ENCODE results near the gene APOBEC3H.
"Not testable (repeated sequence)": the region's sequence is repeated elsewhere in the genome, so short reads cannot be mapped to it uniquely, and the experiment has no call there.

Gene APOBEC3H

DNA sequence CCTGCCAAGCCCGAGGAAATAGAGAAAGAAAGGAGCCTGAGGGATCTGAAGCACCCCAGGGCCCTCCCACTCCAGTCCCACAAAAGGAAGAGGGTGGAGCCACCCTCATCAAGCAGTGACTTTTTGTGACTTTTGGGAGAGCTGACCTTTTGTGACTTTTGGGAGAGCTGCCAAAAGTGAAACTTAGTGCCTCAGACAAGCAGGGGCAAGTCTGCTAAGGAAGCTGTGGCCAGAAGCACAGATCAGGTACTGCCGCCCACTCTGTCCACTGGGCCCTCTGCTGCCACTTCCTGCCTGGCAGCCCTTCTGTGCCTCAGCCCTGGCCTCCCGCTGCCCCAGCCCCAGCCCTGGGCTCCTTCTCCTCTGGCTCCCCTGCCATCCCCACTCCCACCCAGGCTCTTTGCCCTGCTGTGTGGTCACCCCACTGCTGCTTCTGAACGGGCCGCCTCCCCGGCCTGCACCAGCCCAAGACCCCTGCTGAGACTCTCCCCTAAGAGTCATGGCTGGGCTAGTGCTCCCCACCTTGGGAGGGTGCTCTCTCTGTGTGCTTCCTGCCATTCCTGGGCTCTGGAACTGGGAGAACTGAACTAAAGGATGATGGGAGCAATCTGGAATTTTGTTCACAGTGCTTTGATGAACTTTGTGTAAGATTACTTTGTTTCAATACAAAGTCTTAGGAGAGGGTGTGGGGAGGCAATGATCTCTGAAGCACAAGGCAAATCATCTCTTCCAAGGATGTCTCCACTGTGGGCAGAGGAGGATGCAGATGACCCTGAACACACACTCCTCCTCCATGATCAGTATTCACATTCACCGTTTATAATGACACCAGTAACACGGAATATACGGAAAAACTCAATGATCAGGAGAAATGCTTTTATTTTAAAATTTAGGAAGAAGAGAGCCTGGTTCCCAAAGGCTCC, at the start of gene APOBEC3H:
Gene APOBEC3H (plus strand): TSS at position 147 of the 923 bp plus-strand sequence. CDS start 3,035 bp downstream, outside the sequence.
- TF ChIP-seq, protein P1, sequence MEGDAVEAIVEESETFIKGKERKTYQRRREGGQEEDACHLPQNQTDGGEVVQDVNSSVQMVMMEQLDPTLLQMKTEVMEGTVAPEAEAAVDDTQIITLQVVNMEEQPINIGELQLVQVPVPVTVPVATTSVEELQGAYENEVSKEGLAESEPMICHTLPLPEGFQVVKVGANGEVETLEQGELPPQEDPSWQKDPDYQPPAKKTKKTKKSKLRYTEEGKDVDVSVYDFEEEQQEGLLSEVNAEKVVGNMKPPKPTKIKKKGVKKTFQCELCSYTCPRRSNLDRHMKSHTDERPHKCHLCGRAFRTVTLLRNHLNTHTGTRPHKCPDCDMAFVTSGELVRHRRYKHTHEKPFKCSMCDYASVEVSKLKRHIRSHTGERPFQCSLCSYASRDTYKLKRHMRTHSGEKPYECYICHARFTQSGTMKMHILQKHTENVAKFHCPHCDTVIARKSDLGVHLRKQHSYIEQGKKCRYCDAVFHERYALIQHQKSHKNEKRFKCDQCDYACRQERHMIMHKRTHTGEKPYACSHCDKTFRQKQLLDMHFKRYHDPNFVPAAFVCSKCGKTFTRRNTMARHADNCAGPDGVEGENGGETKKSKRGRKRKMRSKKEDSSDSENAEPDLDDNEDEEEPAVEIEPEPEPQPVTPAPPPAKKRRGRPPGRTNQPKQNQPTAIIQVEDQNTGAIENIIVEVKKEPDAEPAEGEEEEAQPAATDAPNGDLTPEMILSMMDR (IDR thresholded peaks at IDR 0.05; ENCODE audit: low read depth, low read length) = no peak

DNA sequence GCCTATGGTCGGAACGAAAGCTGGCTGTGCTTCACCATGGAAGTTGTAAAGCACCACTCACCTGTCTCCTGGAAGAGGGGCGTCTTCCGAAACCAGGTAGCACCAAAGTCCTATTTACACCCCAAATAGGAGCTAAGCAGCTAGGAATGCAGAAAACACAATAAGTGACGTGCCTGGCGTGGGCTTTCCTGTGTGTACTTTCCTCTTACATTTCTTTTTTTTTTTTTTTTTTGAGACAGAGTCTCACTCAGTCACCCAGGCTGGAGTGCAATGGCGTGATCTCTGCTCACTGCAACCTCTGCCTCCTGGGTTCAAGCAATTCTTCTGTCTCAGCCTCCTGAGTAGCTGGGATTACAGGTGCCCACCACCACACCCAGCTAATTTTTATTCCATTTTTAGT, 47.6 kb upstream of the APOBEC3H start:
- not testable (repeated sequence) for H3K4me3 ChIP-seq (ENCODE audit: low read depth, low read length)

More for the DNA sequence above, at the start of gene APOBEC3H:
- H3K4me3 ChIP-seq (ENCODE audit: low read depth, low read length) = no peak within 1 kb of the TSS

DNA sequence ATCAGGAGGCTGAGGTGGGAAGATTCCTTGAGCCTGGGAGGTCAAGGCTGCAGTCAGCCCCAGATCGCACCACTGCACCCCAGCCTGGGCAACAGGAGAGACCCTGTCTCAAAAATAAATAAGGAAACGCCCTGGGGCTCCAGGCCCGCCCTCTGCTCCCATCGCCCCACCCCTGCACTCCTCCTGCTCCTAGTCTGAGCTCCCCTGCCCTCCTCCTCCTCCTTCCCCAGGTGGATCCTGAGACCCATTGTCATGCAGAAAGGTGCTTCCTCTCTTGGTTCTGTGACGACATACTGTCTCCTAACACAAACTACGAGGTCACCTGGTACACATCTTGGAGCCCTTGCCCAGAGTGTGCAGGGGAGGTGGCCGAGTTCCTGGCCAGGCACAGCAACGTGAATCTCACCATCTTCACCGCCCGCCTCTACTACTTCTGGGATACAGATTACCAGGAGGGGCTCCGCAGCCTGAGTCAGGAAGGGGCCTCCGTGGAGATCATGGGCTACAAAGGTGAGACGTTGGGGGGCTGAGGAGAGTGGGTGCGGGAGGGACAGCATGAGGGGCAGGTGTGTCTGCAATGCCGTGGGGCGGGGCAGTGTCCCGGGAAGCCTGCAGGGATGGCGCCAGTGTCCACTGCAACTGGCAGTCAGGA, 45.1 kb upstream of the APOBEC3H start:
- H3K4me3 ChIP-seq (ENCODE audit: low read depth, low read length) = not testable (repeated sequence)

DNA sequence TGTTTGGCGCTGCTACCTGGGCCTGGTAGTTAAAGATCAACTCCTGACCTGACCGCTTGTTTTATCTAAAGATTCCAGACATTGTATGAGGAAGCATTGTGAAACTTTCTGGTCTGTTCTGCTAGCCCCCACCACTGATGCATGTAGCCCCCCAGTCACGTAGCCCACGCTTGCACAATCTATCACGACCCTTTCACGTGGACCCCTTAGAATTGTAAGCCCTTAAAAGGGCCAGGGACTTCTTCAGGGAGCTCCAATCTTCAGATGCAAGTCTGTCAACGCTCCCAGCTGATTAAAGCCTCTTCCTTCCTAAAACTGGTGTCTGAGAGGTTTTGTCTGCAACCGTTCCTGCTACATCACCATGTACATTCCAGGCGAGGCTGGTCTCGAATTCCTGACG, 41.4 kb upstream of the APOBEC3H start:
- H3K4me3 ChIP-seq (ENCODE audit: low read depth, low read length) = no peak overlapping the region
- TF ChIP-seq, protein P1 (IDR thresholded peaks at IDR 0.05; ENCODE audit: low read depth, low read length) = no peak

DNA sequence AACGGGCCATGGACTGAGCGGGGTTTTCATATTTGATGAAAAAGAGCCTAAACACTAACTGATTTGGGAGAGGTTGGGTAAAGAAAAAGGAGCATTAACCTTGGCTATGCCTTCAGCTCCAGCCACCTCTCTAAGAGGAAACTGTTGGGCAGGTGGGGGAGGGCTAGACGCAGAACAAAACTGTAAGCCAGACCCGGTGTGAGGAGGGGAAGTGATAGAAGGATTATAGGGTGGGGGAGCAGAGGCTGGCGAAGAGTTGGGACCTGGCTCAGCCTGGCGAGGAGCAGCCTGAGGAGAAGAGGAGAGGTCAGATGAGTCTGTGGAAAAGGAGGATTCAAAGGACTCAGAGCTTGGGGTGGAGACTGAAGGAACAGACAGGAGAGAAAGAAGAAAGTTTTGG, 35.8 kb upstream of the APOBEC3H start:
- not testable (repeated sequence) for H3K4me3 ChIP-seq (ENCODE audit: low read depth, low read length)

DNA sequence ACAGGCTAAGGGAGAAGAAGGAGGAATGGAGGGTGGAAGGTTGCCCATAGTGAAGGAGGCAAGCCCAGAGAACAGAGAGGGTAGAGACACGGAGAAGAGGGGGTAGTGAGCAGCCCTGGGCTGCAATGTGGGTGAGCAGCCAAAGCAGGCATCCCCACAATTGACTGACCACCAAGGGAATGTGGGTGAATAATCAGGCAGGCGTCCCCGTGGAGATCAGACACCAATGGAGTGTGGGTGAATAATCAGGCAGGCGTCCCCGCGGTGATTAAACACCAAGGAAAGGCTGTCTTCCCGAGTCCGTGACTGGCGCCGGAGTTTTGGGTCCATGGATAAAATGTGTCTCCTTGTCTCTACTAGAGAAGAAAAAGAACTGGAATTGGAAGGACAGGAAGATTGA, 35.1 kb upstream of the APOBEC3H start:
- H3K4me3 ChIP-seq (ENCODE audit: low read depth, low read length) = not testable (repeated sequence)

DNA sequence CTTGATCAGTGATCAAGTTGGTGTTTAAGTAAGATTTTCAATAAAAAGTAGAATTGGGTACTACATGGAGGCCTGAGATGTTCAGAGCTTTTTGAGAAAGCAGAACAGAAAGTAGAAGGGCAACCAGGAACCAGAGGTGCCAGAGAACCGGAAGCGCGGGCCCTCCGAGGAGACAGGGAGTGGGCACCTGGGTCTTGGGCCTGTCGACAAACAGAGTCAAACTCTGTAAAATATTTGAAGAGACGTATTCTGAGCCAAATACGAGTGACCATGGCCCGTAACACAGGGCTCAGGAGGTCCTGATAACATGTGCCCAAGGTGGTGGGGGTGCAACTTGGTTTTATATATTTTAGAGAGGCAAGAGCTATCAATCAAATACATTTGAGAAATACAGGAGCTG, 33.1 kb upstream of the APOBEC3H start:
- not testable (repeated sequence) for H3K4me3 ChIP-seq (ENCODE audit: low read depth, low read length)

DNA sequence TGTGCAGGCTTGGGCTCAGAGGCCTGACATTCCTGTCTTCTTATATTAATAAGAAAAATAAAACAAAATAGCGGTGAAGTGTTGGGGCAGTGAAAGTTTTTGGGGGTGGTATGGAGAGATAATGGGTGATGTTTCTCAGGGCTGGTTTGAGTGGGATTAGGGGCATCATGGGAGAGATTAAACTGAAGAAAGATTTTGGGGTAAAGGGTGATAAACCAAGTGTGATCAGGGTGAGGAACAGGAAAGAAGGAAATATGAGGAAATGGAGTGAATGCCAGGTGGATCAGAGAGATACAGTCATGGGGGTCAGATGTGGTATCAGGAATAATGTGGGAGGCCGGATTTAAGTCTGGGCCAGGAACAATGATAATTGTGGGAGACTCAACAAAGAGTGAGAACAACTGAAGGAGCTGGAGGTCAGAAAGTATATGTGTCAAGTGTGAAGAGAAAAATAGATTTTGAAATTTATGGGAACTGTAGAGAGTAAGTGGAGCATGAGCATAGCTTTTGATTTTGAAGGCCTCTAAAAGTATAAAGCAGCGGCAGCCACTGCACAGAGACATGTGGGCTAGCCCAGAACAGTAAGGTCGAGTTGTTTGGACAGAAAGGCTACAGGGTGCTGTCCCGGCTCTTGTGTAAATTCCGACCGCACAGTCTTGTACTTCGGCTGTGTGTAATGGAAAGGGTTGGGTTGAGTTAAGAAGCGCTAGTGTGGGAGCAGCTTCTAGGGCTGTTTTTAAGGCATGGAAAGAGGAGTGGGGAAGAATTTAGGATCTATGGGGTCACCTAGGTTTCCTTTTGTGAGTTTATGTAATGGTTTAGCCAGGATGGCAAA, 30.4 kb upstream of the APOBEC3H start:
- H3K4me3 ChIP-seq (ENCODE audit: low read depth, low read length) = not testable (repeated sequence)

DNA sequence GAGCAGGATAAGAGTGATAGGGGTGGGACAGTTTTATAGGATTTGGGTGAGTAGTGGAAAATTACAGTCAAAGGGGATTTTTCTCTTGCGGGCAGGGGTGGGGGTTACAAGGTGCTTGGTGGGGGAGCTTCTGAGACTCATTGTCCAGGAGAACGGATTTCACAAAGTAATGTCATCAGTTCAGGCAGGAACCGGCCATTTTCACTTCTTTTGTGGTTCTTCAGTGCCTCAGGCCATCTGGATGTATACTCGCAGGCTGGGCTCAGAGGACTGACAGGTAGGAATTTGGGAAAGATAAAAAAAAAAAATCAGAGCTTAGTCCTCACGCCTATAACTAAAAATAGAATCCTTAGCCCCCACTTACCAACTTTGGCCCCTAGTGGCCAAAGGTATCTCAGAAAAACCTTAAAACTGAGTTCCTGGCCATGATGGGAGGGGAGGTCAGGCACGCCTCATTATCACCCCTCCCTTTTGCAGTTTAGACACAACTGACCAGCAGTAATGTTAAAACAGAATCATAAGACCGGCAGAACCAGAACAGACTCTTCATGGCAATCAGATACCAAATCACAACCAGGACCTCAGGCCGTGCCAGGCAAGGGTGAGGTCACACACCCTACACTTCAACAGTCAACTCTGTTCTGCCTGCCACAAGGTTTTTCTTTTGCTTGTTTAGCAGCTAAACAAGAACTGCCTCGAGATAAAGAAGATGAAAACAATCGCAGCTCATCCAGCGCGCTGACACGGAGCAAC, 28.8 kb upstream of the APOBEC3H start:
- no peak overlapping the region for H3K4me3 ChIP-seq (ENCODE audit: low read depth, low read length)

More for the DNA sequence above, 28.8 kb upstream of the APOBEC3H start:
- TF ChIP-seq, protein P1 (IDR thresholded peaks at IDR 0.05; ENCODE audit: low read depth, low read length) = no peak

Data from WI38 (cell line).